Urinary bladder (tissue), 4 donors: ENCODE data around the gene SORCS2. TPM values are rescaled to one million over a fixed set of nuclear protein-coding genes. Genes with fewer than 3 reads are reported as not detected.

ENCODE experiments used
- DNase-seq: peaks from one replicate; pipeline ENCODE4 v3.0.0-alpha.2; 2015; ENCODE audit errors: extremely low spot score
- H3K27ac ChIP-seq: one replicate; pipeline ENCODE4 v1.5.1; 2013; ENCODE audit warnings: low read depth, mild to moderate bottlenecking, moderate library complexity
- H3K36me3 ChIP-seq: one replicate; pipeline ENCODE4 v1.6.1; 2013; ENCODE audit warnings: mild to moderate bottlenecking, moderate library complexity; ENCODE audit not compliant: insufficient read depth
- H3K4me1 ChIP-seq: one replicate; pipeline ENCODE4 v1.6.1; 2013; ENCODE audit warnings: mild to moderate bottlenecking, moderate library complexity; ENCODE audit not compliant: insufficient read depth
- H3K4me3 ChIP-seq: one replicate; pipeline ENCODE4 v1.5.1; 2013; ENCODE audit warnings: low read depth, low read length
- WGBS: extraction: QIAGEN DNeasy Blood & Tissue Kit; methylation state at CpG from one replicate; pipeline ENCODE4 v1.1.7; 2013; 5-methylcytosine and 5-hydroxymethylcytosine counted together
- polyA plus RNA-seq: library from polyadenylated mRNA; stranded (reverse); fragments of 200-250 nt; gene quantifications from one replicate; pipeline ENCODE4 v1.2.3, GENCODE V29; 2013
- total RNA-seq: library from RNA; depleted of rRNA; stranded (reverse); fragments of >200 nt; gene quantifications from one replicate; pipeline ENCODE4 v1.2.3, GENCODE V29; 2014
- donor health status: healthy with polysubstance abuse.
- donor health status: healthy.

The SORCS2 gene
- total and polyA plus RNA-seq, 2 donors = 5.3 to 10.8 TPM

DNA sequence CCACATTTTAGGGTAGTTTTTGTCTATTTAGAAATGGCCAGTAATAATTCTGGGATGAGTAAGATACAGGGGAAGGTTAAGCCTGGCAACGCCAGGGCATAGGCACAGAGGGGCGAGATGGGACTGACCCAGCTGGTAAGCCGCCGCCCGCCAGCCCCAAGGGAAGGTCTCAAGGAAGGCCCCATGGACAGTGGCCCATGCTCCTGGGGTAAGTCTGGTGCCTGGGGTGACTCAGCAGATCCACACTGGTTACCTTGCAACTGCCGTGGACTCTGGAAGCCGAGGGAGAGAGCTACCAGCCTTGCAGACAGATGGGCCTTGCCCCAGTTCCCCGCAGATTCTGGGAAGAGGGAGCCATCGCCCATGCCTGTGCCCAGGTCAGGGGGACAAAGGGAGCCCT is 567.9 kb downstream of the SORCS2 start:
- Histone ChIP-seq H3K4me1 (no peaks in the 10 kb centered on the region), H3K36me3 (no peaks in the 10 kb centered on the region), H3K27ac (no peak overlapping the region), H3K4me3 (no peak overlapping the region)
- WGBS = 82% methylated on average over 9 of the region's 9 CpGs
- no peak for DNase-seq

DNA sequence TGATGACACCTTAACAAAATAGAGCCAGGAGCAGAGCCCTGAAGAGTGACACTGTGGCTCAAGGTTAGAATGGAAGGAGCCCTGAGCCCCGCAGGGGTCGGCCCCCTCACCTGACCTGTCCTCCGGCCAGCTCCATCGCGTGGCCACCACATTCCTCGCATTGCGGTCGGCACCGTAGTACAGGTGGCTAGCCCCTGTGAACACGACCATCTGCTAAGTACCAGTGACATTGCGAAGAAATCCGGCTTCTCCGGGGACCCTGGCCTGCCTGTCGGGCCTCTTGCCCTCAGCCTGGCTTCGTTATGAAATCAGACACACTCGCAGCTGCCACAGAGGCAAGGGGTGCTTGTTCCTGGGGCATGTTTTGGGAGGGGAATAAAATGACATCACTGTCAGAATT is 568.4 kb downstream of the SORCS2 start:
- no peak for DNase-seq
- Histone ChIP-seq H3K4me3 (no peak overlapping the region), H3K27ac (no peak overlapping the region), H3K36me3 (no peaks in the 10 kb centered on the region), H3K4me1 (no peaks in the 10 kb centered on the region)
- WGBS = 89% methylated on average over 16 of the region's 16 CpGs

DNA sequence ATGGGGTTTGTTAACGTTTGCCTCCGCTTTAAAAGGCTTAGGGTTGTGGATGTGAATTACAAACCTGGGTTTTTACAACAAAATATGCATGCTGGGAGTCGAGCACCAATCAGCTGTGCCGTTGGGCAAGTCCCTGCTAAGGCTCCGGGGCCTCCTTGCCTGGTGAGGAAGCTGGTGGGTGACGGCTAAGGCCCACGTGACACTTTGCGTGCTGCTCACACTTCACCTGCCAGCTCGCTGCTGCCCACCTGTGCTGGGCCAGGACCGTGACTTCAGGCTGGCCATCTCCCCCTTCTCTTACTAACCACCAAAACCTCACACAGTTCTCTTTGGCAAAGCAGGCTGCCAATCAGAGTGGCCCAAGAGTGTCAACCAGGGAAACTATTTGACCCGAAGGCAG is 569.0 kb downstream of the SORCS2 start:
- Histone ChIP-seq H3K27ac (no peak overlapping the region), H3K4me1 (no peaks in the 10 kb centered on the region), H3K36me3 (no peaks in the 10 kb centered on the region), H3K4me3 (no peak overlapping the region)
- 89% methylated on average over 11 of the region's 11 CpGs for WGBS
- no peak for DNase-seq

DNA sequence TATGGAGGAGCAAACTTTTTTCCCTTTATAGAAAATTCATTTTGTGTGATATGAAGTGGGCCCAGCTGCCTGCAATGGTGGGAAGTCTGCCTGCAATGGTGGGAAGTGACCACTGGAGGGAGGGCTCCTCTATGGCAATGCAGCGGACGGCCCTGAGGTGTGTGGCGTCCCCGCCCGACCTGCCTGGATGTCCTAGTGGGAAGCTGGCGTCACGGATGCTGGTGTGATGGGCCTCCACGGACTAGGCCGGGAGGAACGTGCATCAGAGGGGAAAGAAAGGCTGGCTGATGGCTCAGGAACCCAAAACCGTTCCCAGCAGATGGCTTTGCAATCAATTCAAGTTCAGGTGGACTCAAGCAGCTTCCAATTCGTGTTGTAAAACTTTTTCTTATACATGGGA is 569.4 kb downstream of the SORCS2 start:
- Histone ChIP-seq H3K36me3 (no peaks in the 10 kb centered on the region), H3K4me3 (no peak overlapping the region), H3K4me1 (no peaks in the 10 kb centered on the region), H3K27ac (no peak overlapping the region)
- 25% methylated on average over 12 of the region's 12 CpGs for WGBS
- DNase-seq = peak; percentile 26

DNA sequence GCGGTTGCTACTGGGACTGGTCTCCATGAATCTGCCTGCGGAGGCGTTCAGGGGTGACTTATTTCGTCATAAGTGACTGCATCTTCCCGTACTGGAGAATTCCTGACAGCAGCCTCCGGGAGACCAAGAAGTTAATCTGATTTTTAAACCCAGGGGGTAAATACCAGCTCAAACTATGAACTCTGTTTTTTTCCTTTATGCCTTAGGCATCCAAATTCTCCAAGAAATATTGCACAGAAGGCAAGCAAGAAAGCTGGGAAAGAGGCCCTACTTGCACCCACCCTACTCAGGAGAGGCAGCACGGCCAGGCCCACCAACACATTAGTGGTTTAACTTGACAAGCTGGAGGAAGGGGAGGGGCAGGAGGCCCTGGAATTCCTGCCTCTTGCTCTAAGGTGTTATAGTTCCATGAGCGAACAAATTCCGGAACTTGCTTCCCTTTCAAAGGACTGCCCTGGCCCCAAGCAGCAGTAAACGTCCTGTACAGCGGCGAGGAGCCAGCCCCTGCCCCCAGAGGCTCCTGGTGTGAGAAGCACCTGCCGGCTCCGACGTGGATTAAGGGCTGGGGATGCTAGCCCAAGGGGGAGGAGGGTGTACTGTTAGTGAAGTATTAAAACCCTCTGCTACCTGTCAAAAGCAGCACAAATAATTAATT is 570.2 kb downstream of the SORCS2 start:
- WGBS = 77% methylated on average over 15 of the region's 15 CpGs
- no peak for DNase-seq
- Histone ChIP-seq H3K36me3 (no peaks in the 10 kb centered on the region), H3K27ac (no peak overlapping the region), H3K4me1 (no peaks in the 10 kb centered on the region), H3K4me3 (no peak overlapping the region)

DNA sequence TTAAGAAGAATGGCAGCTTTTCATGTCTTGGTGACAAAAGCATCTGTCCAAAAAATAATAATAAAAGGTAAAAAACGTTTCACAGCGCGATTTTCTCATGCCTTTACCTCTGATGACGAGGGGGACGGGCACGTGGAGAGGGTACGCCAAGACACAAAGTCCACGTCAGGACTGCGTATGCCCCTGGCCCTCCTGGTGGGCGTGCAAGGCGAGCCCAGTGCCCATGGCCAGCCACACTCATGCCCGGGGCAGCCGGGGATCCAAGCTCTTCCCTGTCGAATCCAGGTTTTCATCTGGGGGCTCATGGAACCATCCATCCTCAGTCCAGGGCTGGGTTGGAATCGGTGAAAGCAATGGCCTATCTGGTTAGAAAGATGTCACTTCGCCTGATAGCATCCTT is 570.8 kb downstream of the SORCS2 start:
- Histone ChIP-seq H3K4me3 (no peak overlapping the region), H3K36me3 (no peaks in the 10 kb centered on the region), H3K4me1 (no peaks in the 10 kb centered on the region), H3K27ac (no peak overlapping the region)
- 91% methylated on average over 16 of the region's 16 CpGs for WGBS
- no peak for DNase-seq

DNA sequence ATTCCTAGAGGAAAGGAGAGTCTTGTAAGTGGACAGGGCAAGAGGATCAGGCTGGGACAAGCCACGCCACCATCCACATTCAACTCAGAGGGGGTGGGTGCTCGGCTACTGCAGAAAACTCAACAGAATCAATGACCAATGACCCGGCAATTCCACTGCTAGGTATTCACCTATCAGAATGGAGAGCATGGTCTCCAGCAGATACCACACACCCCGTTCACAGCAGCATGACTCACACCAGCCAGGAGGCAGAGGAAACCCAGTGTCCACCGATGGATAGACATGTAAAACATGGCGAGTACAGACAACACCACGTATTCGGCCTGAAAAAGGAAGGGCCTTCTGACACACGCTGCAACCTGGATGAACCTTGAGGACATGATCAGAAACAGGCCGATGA is 571.5 kb downstream of the SORCS2 start:
- no peaks in the 10 kb centered on the region for H3K36me3 ChIP-seq
- WGBS = 89% methylated on average over 10 of the region's 10 CpGs
- no peak overlapping the region for H3K27ac ChIP-seq
- no peaks in the 10 kb centered on the region for H3K4me1 ChIP-seq
- H3K4me3 ChIP-seq = no peak overlapping the region
- no peak for DNase-seq

DNA sequence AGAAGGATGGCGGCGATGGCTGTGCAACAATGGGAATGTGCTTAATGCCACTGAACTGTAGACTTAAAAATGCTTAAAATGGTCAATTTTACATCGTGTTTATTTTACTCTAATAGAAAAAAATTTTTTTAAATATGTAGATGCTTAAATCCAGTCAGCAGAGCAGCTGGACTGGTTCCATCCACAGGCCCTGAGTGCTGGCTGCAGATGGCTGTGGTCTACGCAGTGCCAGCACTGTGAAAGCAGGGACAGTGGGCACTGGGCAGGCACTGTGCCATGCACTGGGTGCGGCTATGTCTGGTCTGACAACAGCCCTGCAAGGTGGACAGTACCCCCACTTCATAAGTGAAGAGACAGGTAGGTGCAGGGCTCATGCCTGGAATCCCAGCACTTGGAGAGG is 572.1 kb downstream of the SORCS2 start:
- no peak for DNase-seq
- WGBS = 89% methylated on average over 5 of the region's 5 CpGs
- Histone ChIP-seq H3K27ac (no peak overlapping the region), H3K36me3 (no peaks in the 10 kb centered on the region), H3K4me3 (no peak overlapping the region), H3K4me1 (no peaks in the 10 kb centered on the region)

DNA sequence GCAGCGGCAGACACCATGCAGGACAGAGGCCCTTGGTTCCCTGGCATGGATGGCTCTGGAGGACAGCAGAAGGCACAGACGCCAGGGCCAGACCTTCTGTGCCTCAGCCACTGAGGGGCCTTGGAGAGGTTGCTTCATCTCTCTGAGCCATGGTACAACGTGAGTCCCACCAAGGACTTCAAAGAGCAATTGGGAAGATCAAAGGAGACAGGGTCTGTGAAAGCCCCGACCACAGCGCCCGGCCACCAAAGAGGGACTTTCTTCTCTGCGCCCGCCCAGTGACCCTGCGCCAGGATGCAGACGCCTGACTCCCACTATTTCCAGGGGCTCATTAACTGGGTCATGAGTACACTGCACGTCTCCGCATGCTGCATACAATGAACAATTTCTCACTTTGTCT is 573.3 kb downstream of the SORCS2 start:
- no peak overlapping the region for H3K4me3 ChIP-seq
- H3K36me3 ChIP-seq = no peaks in the 10 kb centered on the region
- WGBS = 82% methylated on average over 12 of the region's 12 CpGs
- no peak for DNase-seq
- H3K4me1 ChIP-seq = no peaks in the 10 kb centered on the region
- no peak overlapping the region for H3K27ac ChIP-seq

DNA sequence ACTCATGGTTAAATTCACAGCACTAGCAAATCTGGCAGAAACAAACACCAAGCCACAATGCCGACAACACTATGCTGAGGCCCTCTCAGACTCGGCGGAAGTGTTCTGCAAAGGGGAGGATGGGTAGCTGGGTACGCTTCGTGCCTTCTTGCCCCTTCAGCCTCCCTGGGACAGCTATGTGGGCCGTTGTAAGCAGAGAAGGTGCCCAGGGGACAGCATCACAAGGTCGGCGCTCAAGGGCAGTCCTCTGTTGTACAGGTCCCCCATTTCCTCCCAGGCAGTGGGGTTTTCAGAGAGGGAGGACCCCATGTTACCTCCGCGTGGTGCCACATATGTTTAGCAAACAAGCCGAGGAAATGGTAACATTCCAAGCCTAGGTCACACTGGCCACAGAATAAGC is 573.7 kb downstream of the SORCS2 start:
- 86% methylated on average over 11 of the region's 11 CpGs for WGBS
- Histone ChIP-seq H3K36me3 (no peaks in the 10 kb centered on the region), H3K27ac (no peak overlapping the region), H3K4me3 (no peak overlapping the region), H3K4me1 (no peaks in the 10 kb centered on the region)
- DNase-seq = no peak

DNA sequence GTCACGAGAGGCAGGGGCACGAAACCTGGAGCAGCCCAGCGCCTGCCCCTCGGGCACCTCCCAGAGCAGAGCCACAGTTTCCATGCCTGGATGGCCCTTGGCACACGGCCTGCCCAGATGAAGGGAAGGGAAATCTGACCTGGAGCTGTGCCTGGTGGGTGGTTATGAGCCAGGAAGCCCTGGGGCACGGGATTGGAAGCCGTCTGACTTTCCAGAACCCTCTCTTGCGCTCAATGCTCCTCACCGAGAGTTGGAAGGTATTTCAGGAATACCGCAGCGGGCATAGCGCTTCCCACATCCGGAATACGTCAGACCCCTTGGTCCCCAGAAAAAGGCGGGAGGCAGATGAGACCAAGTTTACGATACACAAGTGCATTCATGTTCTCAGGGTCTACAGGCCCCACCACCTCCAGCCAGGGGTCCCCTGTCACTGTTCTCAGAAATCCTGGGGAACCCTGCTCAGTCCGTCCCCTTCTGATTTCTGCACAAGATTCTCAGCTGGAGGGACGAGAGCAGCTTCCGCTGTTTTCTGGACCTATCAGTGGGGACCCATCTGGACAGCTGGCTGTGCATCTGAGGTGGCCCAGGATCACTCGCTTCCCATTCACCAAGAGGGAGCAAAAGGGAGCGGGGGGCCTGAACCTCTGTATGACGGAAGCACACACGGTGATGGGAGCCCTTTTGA is 574.5 kb downstream of the SORCS2 start:
- Histone ChIP-seq H3K27ac (no peak overlapping the region), H3K4me1 (no peaks in the 10 kb centered on the region), H3K36me3 (no peaks in the 10 kb centered on the region), H3K4me3 (no peak overlapping the region)
- DNase-seq = no peak
- WGBS = 81% methylated on average over 23 of the region's 23 CpGs

DNA sequence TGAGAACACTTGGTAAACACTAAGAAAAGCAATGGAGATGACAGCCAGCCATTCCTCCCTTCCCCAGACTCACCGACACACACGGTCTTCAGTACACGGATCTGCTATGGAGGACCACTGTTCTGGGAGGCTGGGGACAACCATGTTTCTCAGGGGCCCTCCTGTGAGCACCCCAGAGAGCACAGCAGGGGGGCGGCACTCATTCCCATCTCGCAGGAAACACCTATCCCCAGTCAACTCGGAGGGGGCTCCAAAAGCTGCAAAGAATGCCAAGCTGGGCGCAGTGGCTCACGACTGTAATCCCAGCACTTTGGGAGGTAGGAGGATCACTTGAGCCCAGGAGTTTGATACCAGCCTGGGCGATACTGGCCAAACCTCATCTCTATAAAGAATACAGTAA is 575.2 kb downstream of the SORCS2 start:
- DNase-seq = no peak
- no peaks in the 10 kb centered on the region for H3K4me1 ChIP-seq
- H3K36me3 ChIP-seq = no peaks in the 10 kb centered on the region
- no peak overlapping the region for H3K27ac ChIP-seq
- no peak overlapping the region for H3K4me3 ChIP-seq
- 88% methylated on average over 9 of the region's 9 CpGs for WGBS

DNA sequence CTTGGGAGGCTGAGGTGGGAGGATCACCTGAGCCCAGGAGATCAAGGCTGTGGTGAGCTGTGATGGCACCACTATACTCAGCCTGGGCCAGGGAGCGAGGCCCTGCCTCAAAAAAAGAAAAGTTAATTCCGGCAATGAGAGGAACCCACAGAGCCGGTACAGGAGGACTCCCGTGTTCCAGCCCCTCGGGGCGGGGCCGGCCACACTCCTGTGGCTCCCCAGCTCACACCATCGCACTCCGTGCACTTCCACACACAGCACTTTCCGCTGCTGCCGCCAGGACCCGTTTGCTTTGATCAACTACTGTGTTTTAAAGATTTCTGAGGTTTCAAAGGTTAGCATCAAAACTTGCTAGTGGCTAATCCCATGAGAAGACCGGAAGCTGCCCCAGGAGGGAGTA is 575.6 kb downstream of the SORCS2 start:
- Histone ChIP-seq H3K4me1 (no peaks in the 10 kb centered on the region), H3K4me3 (no peak overlapping the region), H3K36me3 (no peaks in the 10 kb centered on the region), H3K27ac (no peak overlapping the region)
- WGBS = 91% methylated on average over 13 of the region's 13 CpGs
- DNase-seq = no peak

DNA sequence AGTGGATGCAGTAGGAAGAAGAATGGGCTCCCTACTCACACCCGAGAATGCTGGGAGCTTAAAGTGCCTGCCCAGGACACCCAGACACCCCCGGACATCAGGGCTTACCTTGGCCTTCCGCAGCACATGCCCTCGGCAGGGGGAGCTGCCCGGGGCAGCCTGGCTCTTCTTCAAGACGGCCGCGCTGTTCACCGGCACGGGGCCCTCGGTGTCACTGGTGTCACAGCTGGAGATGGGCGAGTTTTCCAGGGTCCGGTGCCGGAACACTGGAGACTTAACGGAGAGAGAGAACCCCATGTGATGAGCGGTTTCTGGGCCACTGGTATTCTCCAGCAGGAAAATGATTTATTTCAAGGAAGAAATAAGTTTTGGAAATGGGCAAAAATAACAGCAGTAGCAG is 576.4 kb downstream of the SORCS2 start:
- 93% methylated on average over 16 of the region's 16 CpGs for WGBS
- no peaks in the 10 kb centered on the region for H3K4me1 ChIP-seq
- H3K27ac ChIP-seq = no peak overlapping the region
- no peak overlapping the region for H3K4me3 ChIP-seq
- no peaks in the 10 kb centered on the region for H3K36me3 ChIP-seq
- DNase-seq = no peak
